ENCODE measurements around the gene TEX52. TPM values are rescaled to one million over a fixed set of nuclear protein-coding genes. Genes with fewer than 3 reads are reported as not detected.
A peak's percentile ranks its signal among the peaks of the same experiment; 100 is the strongest.

The TEX52 gene
- total and polyA plus RNA-seq, 4 donors = 0.81 to 1.3 TPM; not detected in 2

DNA sequence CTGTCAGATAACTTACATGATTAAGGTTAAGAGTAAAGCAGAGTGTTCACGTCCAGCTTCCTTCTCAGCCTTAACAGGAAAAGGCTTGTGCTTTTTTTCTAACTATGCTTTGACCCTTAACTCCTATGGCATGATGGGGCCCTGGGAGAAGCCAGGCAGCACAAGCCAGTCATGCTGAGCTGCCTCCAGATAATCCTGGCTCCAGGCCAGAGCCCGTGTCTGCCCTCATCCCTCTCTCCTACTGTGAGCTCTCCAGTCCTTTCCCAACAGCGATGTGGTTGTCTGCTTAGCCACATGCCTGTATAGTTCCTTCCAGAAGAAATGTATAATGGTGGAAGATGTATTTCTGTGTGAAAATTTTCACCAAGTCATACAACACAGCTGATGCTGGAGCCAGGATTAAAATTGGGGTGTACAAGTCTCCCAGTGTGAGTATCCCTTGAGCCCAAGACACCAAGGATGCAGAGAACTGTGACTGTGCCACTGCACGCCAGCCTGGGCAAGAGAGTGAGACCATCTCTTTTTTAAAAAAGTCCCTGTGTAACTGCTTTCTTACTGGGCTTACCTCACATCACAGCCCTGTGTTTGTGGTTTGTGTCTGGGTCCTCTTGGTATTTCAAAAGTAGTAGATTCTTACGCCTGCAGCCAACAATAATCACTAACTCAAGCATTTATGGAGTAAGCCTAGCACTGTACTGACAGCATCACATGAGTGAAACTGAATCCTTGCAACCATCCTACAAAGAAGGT lies 52.3 kb downstream of the TEX52 start:
- peaks cover 7% of the 10 kb centered on the region for H3K4me1 ChIP-seq (ENCODE audit: control insufficient read depth, insufficient read depth, low read length)

DNA sequence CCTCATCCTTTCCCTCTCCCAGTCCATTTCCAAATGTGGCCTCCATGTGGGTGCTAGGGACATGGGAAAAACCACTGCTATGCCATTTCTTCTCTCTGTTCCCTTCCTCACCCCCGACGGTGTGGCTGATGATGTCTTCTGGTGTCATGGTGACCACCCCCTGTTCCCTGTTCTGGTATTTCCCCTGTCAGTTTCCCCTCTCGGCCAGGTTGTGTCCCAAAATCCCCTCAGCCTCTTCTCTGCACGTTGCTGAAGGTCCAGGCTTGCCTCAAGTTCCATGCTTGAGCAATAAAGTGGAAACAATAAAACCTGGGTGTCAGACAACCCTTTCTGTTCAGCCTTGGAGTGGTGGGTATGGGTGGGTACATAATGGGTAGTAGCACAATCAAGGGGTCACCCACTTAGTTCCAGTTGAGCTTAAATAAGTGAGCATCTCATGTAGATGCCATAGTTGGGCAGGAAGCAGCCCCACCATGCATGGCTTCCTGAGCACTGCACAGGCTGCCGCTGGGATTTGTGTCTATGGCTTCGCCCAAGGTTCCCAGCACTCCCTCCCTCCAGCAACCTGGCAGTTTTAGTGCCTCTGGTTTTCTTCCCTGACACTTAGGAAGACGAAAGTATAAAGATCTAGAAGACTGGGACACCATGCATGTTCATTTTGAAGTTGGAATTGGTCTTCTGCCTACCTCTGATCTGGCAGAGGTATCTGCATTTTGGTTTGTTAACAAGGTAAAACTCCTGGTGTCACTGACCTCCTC lies 53.0 kb downstream of the TEX52 start:
- H3K36me3 ChIP-seq (ENCODE audit: control insufficient read depth, insufficient read depth, low read length) = peaks cover 57% of the 10 kb centered on the region

More for the DNA sequence above, 52.3 kb downstream of the TEX52 start:
- Histone ChIP-seq H3K36me3 (ENCODE audit: control insufficient read depth, insufficient read depth, low read length) (peaks cover 50% of the 10 kb centered on the region), H3K9me3 (ENCODE audit: control insufficient read depth, insufficient read depth, low read length) (no peaks in the 10 kb centered on the region), H3K27ac (ENCODE audit: low read depth, low read length) (no peak overlapping the region), H3K4me3 (ENCODE audit: low read depth, low read length) (no peak overlapping the region), H3K27me3 (ENCODE audit: control insufficient read depth, insufficient read depth, low read length) (no peaks in the 10 kb centered on the region)
- WGBS (ENCODE audit: insufficient coverage) = 67% methylated on average over 1 of the region's 5 CpGs
- peak in 2 of 6 donors; percentile 29 to 44 for DNase-seq (ENCODE audit: low read depth in 4 of 6, low spot score in 6 of 6)

GRCh38 chr12:2801044-2801783 lies 55.6 kb downstream of the TEX52 start:
- 64% methylated on average over 8 of the region's 16 CpGs for WGBS (ENCODE audit: insufficient coverage)
- H3K9me3 ChIP-seq (ENCODE audit: control insufficient read depth, insufficient read depth, low read length) = no peaks in the 10 kb centered on the region
- no peaks in the 10 kb centered on the region for H3K27me3 ChIP-seq (ENCODE audit: control insufficient read depth, insufficient read depth, low read length)
- peaks cover 18% of the 10 kb centered on the region for H3K4me1 ChIP-seq (ENCODE audit: control insufficient read depth, insufficient read depth, low read length)
- DNase-seq (ENCODE audit: low read depth in 4 of 6, low spot score in 6 of 6) = peak in 2 of 6 donors; percentile 32 to 41
- peaks cover 72% of the 10 kb centered on the region for H3K36me3 ChIP-seq (ENCODE audit: control insufficient read depth, insufficient read depth, low read length)
- H3K4me3 ChIP-seq (ENCODE audit: low read depth, low read length) = no peak overlapping the region
- H3K27ac ChIP-seq (ENCODE audit: low read depth, low read length) = no peak overlapping the region

More for the DNA sequence above, 53.0 kb downstream of the TEX52 start:
- no peaks in the 10 kb centered on the region for H3K27me3 ChIP-seq (ENCODE audit: control insufficient read depth, insufficient read depth, low read length)
- H3K9me3 ChIP-seq (ENCODE audit: control insufficient read depth, insufficient read depth, low read length) = no peaks in the 10 kb centered on the region
- no peak for DNase-seq (ENCODE audit: low read depth in 4 of 6, low spot score in 6 of 6)
- H3K4me1 ChIP-seq (ENCODE audit: control insufficient read depth, insufficient read depth, low read length) = peaks cover 7% of the 10 kb centered on the region
- H3K27ac ChIP-seq (ENCODE audit: low read depth, low read length) = no peak overlapping the region
- 87% methylated on average over 5 of the region's 7 CpGs for WGBS (ENCODE audit: insufficient coverage)
- H3K4me3 ChIP-seq (ENCODE audit: low read depth, low read length) = no peak overlapping the region

DNA sequence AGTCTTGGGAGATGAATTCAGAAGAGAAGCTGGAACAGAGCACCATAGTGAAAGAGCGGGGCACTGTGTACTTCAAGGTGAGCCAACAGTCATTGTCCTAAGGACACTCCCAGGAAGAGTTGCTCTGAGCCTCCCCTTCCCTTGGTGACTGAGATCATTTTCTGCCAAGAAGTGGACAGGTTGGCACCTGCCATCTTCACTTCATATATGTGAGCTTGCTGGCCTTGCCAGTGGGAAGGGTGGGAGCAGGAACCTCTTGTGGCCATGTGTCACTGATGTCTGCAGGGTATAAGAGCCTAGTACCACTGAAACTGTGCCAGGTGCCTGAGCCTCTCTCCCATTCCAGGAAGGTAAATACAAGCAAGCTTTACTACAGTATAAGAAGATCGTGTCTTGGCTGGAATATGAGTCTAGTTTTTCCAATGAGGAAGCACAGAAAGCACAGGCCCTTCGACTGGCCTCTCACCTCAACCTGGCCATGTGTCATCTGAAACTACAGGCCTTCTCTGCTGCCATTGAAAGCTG lies 56.7 kb downstream of the TEX52 start:
- Histone ChIP-seq H3K9me3 (ENCODE audit: control insufficient read depth, insufficient read depth, low read length) (no peaks in the 10 kb centered on the region), H3K4me1 (ENCODE audit: control insufficient read depth, insufficient read depth, low read length) (peaks cover 22% of the 10 kb centered on the region), H3K4me3 (ENCODE audit: low read depth, low read length) (no peak overlapping the region), H3K27me3 (ENCODE audit: control insufficient read depth, insufficient read depth, low read length) (no peaks in the 10 kb centered on the region), H3K36me3 (ENCODE audit: control insufficient read depth, insufficient read depth, low read length) (peaks cover 72% of the 10 kb centered on the region), H3K27ac (ENCODE audit: low read depth, low read length) (no peak overlapping the region)
- WGBS (ENCODE audit: insufficient coverage) = 95% methylated on average over 3 of the region's 3 CpGs
- DNase-seq (ENCODE audit: low read depth in 4 of 6, low spot score in 6 of 6) = no peak

Other genes starting within 250 kb of the TEX52 start
- gene FKBP4, start 62.1 kb downstream of the TEX52 start, total RNA-seq = 10 to 100 TPM; 44.0 to 68.2 TPM
- 100 to 1,000 TPM; 110 to 132 TPM for gene FKBP4, start 62.1 kb downstream of the TEX52 start, polyA plus RNA-seq (ENCODE audit: insufficient read length in 2 of 2)
- 10 to 100 TPM; 12.7 to 36.1 TPM for gene ITFG2, start 44.4 kb downstream of the TEX52 start, total RNA-seq
- gene ITFG2, start 44.4 kb downstream of the TEX52 start, polyA plus RNA-seq (ENCODE audit: insufficient read length in 2 of 2) = 10 to 100 TPM; 35.3 to 46.1 TPM
- gene NRIP2, start 22.0 kb downstream of the TEX52 start, total RNA-seq = 1 to 10 TPM; 1.9 to 3.4 TPM
- 1 to 10 TPM; 5.1 to 8.2 TPM for gene NRIP2, start 22.0 kb downstream of the TEX52 start, polyA plus RNA-seq (ENCODE audit: insufficient read length in 2 of 2)
- 10 to 100 TPM in 1 of 2 donors, 1 to 10 TPM in 1; 3.0 to 10.1 TPM for gene FOXM1, start 20.1 kb upstream of the TEX52 start, total RNA-seq
- gene FOXM1, start 20.1 kb upstream of the TEX52 start, polyA plus RNA-seq (ENCODE audit: insufficient read length in 2 of 2) = 10 to 100 TPM; 28.2 to 28.8 TPM
- gene RHNO1, start 20.2 kb upstream of the TEX52 start, total RNA-seq = 10 to 100 TPM; 31.2 to 33.2 TPM
- gene RHNO1, start 20.2 kb upstream of the TEX52 start, polyA plus RNA-seq (ENCODE audit: insufficient read length in 2 of 2) = 10 to 100 TPM; 55.9 to 59.9 TPM
- 10 to 100 TPM; 13.0 to 23.9 TPM for gene TULP3, start 33.9 kb upstream of the TEX52 start, total RNA-seq
- gene TULP3, start 33.9 kb upstream of the TEX52 start, polyA plus RNA-seq (ENCODE audit: insufficient read length in 2 of 2) = 10 to 100 TPM; 24.6 to 29.6 TPM
- 1 to 10 TPM in 1 of 2 donors, under 1 TPM in 1; 0.99 to 2.7 TPM for gene TEAD4, start 102.4 kb upstream of the TEX52 start, total RNA-seq
- 1 to 10 TPM; 2.0 to 2.8 TPM for gene TEAD4, start 102.4 kb upstream of the TEX52 start, polyA plus RNA-seq (ENCODE audit: insufficient read length in 2 of 2)
- gene TSPAN9, start 220.3 kb upstream of the TEX52 start, total RNA-seq = 10 to 100 TPM; 27.6 to 28.3 TPM
- gene TSPAN9, start 220.3 kb upstream of the TEX52 start, polyA plus RNA-seq (ENCODE audit: insufficient read length in 2 of 2) = 10 to 100 TPM; 33.4 to 40.1 TPM

Measured in spinal cord (tissue), 10 donors.